Small intestine (tissue), 7 donors: ENCODE measurements around the gene FNIP1. TPM values are rescaled to one million over a fixed set of nuclear protein-coding genes. Genes with fewer than 3 reads are reported as not detected.
A peak's percentile ranks its signal among the peaks of the same experiment; 100 is the strongest.

Experiments used
- DNase-seq, 2 donors: peaks; one replicate each; pipeline versions ENCODE4 v3.0.0 to v3.0.0-alpha.2; 2013
- FAIRE-seq: peaks from 2 replicates; lab custom pipeline; 2012; peaks lifted over from hg19 to GRCh38; lab: Jason Lieb, UNC
- H3K27ac ChIP-seq, 3 donors: one replicate each; pipeline ENCODE4 v1.5.1; 2013; ENCODE audit warnings: low read length in 2 of 3, mild to moderate bottlenecking in 2 of 3, control low read depth in 1 of 3, inconsistent platforms in 1 of 3, low read depth in 1 of 3, moderate library complexity in 1 of 3
- H3K27me3 ChIP-seq, 3 donors: one replicate each; pipeline ENCODE4 v1.6.1; 2013; ENCODE audit warnings: low read length in 3 of 3, inconsistent platforms in 1 of 3; ENCODE audit not compliant: control insufficient read depth in 3 of 3, insufficient read depth in 3 of 3
- H3K36me3 ChIP-seq, 3 donors: one replicate each; pipeline ENCODE4 v1.6.1; 2013; ENCODE audit warnings: low read length in 3 of 3, inconsistent platforms in 1 of 3, low read depth in 1 of 3, mild to moderate bottlenecking in 1 of 3, moderate library complexity in 1 of 3; ENCODE audit not compliant: control insufficient read depth in 3 of 3, insufficient read depth in 2 of 3
- H3K4me1 ChIP-seq, 3 donors: one replicate each; pipeline ENCODE4 v1.6.1; 2013; ENCODE audit warnings: low read length in 2 of 3, inconsistent platforms in 1 of 3, low read depth in 1 of 3, mild to moderate bottlenecking in 1 of 3, moderate library complexity in 1 of 3; ENCODE audit not compliant: control insufficient read depth in 3 of 3, insufficient read depth in 2 of 3
- H3K4me3 ChIP-seq, 3 donors: one replicate each; pipeline ENCODE4 v1.5.1; 2013; ENCODE audit warnings: low read length in 3 of 3, control low read depth in 1 of 3, inconsistent platforms in 1 of 3, low read depth in 1 of 3, mild to moderate bottlenecking in 1 of 3, moderate library complexity in 1 of 3
- H3K9me3 ChIP-seq, 2 donors: one replicate each; pipeline ENCODE4 v1.6.1; 2013; ENCODE audit warnings: low read depth in 1 of 2, low read length in 1 of 2; ENCODE audit not compliant: control insufficient read depth in 2 of 2, insufficient read depth in 1 of 2
- WGBS, 3 donors: extraction: QIAGEN DNeasy Blood & Tissue Kit; methylation state at CpG; one replicate each; pipeline ENCODE4 v1.1.7; 2013; 5-methylcytosine and 5-hydroxymethylcytosine counted together
- polyA plus RNA-seq, 4 donors: library from polyadenylated mRNA; stranded (reverse) in 3 of 4; unstranded in 1 of 4; fragments of 200-250 nt in 3 of 4; fragments of 120-200 nt in 1 of 4; gene quantifications; one replicate each; pipeline versions ENCODE4 v1.2.1 to v1.2.3, GENCODE V29; 2013
- donor health status: healthy with polysubstance abuse.
- donor health status: control.
- donor health status: control.
- donor health status: Bipolar disorder and iron deficiency.
- donor health status: healthy.

FNIP1 gene
- polyA plus RNA-seq, 4 donors, result 4.7 to 21.9 (median 5.7) TPM

DNA sequence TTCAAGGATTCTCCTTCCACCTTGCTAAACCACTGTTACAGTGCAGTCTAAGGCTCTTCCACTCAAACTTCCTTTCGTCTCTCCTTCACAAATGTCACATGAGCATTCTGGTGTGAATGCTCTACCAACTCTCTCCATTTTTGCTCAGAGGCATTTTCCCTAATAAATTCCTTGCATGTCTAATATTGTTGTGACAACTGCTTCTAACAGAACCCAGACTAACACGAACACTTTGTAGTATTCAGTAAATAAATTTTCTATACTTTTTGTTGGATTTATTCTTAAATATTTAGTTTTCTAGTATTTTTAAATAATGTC lies 185.8 kb downstream of the FNIP1 start:
- H3K4me1 ChIP-seq, result peaks cover 0 to 11% (median 4%) of the 10 kb centered on the region in 3 donors
- peaks cover 0 to 3% of the 10 kb centered on the region in 2 donors for H3K9me3 ChIP-seq
- no peak overlapping the region for H3K4me3 ChIP-seq
- FAIRE-seq (no peak), DNase-seq (no peak)
- 93 to 100% (median 94%) methylated on average over 2 of the region's 2 CpGs for WGBS, 3 donors
- no peaks in the 10 kb centered on the region for H3K36me3 ChIP-seq
- no peak overlapping the region for H3K27ac ChIP-seq
- H3K27me3 ChIP-seq, result no peaks in the 10 kb centered on the region

DNA sequence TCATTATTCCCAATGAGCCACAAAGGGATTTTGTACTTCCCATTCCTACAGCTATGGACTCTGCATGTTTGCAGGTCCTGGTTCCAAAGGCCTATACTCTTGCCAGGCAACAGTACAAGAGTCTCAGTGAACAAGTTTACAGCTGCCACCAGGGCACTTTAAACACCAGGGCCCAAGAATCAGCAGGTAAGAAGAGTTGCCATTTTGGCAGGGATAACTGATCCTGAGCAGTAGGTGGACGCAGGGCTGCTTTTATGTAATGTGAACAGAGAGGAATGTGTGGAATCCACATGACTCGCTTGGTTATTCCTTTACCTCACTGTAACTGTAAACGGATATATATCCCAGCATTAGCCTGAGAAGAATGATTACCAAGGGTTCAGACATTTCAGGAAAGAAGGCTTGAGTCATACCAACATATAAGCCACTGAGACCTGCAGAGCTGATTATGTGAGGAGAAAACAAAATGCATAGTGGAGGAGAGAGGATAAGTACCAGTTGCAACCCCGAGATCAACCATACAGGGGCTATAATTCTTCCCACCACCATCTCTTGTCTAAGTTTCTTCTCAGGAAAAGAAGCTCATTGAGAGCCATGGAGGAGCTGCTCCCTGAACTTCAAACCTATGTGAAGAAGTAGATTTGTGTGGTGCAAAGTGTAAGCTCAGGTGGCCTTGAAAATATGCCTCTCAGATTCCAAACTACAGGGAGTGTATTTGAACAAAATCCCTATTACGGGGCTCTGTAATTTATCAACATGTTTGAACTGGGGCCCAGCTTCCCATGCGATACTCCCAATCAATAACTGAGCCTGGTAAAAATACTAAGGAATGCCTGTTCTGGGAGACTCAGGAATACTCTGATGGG lies 186.4 kb downstream of the FNIP1 start:
- Histone ChIP-seq H3K27ac (peak overlapping the region in 1 of 3 donors; percentile 15), H3K4me1 (peaks cover 0 to 11% (median 4%) of the 10 kb centered on the region in 3 donors), H3K9me3 (peaks cover 0 to 3% of the 10 kb centered on the region in 2 donors), H3K36me3 (no peaks in the 10 kb centered on the region), H3K27me3 (no peaks in the 10 kb centered on the region), H3K4me3 (no peak overlapping the region)
- FAIRE-seq (no peak), DNase-seq (peak; percentile 15 to 22)
- WGBS, 3 donors, result 81 to 85% (median 83%) methylated on average over 6 of the region's 6 CpGs

DNA sequence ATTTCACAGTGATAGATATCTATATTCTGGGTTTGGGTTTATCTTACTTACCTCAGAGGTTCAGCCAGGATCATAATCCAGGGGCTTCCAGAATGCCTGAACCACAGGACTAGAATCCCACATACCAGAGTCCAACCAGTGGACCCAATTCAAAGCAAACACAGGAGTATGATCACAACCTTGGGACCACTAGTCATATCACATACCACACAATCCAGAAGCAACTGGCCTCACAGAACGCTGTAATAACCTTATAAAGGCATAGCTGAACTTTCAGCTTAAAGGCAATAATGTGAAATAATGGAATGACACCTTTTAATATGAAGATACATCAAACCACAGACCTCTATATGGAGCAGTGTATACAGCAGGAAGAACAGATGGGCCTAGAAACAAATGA lies 187.0 kb downstream of the FNIP1 start:
- Histone ChIP-seq H3K9me3 (peaks cover 0 to 3% of the 10 kb centered on the region in 2 donors), H3K36me3 (no peaks in the 10 kb centered on the region), H3K27me3 (no peaks in the 10 kb centered on the region), H3K4me3 (no peak overlapping the region), H3K4me1 (peaks cover 0 to 11% (median 4%) of the 10 kb centered on the region in 3 donors), H3K27ac (peak overlapping the region in 1 of 3 donors; percentile 15)
- 92 to 95% (median 94%) methylated on average over 1 of the region's 1 CpG for WGBS, 3 donors
- FAIRE-seq (no peak), DNase-seq (no peak)

DNA sequence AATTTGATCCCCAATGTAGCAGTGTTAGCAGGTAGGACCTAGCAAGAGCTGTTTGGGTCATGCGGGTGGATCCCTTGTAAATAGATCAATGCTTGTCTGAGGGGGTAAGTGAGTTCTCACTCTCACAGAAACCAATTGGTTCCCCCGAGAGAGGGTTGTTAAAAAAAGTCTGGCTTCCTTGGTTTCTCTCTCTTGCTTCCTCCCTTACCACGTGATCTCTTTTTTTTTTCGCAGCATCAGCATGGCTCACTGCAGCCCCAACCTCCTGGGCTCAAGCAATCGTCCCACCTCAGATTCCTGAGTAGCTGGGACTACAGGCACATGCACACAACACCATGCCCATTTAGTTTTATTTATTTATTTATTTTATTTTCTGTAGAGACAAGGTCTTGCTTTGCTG lies 188.2 kb downstream of the FNIP1 start:
- Histone ChIP-seq H3K9me3 (no peaks in the 10 kb centered on the region), H3K27ac (no peak overlapping the region), H3K4me1 (peaks cover 0 to 11% (median 4%) of the 10 kb centered on the region in 3 donors), H3K36me3 (no peaks in the 10 kb centered on the region), H3K4me3 (no peak overlapping the region), H3K27me3 (no peaks in the 10 kb centered on the region)
- WGBS, 3 donors, result 82 to 93% (median 90%) methylated on average over 5 of the region's 5 CpGs
- DNase-seq (no peak), FAIRE-seq (no peak)

DNA sequence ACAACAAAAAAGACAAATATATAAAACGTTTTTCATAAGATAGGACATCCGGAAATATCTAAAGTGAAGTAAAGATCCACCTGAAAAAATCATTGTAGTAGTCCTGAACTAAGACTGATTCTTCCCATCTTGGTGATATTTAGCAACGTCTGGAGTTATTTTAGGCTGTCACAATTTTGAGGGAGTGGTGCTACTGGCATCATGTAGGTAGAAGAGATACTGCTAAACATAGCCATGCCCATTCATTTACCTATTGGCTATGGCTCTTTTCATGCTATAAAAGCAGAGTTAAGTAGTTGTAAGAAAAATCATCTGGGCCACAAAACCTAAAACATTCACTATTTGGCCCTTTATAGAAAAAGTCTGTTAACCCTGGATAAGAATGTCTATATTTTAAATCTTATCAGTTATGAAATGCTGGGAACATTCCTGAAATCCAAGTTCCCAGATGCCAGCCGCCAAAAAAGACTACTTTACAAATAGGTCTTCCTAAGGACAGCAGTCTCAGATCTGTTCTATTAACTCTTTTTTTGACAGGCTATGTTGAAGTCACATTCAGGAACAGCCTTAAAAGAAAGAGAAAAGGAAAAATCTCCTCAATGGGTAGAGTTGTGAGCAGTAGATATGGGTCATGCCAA lies 188.8 kb downstream of the FNIP1 start:
- Histone ChIP-seq H3K27me3 (no peaks in the 10 kb centered on the region), H3K4me1 (peaks cover 0 to 11% (median 4%) of the 10 kb centered on the region in 3 donors), H3K27ac (no peak overlapping the region), H3K4me3 (no peak overlapping the region), H3K36me3 (no peaks in the 10 kb centered on the region), H3K9me3 (no peaks in the 10 kb centered on the region)
- no peak for FAIRE-seq
- 78 to 84% (median 81%) methylated on average over 4 of the region's 4 CpGs for WGBS, 3 donors
- no peak for DNase-seq

DNA sequence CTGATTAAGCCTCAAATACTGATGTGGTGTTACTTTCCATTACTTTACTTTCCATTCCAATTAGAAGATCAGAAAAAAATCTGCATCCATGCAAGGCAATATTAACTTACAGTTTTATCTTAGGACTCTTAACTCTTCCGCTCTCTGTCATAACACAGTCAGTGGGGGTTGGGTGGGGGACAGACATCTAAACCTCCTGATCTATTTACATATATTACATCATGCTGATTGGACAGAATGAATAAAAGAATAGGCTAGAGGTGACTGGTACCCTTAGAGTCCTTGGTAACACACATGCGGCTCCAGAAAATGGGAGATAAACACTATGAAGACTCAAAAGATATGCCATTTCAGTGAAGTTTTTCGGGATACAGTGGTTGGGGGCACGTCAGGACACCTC lies 189.4 kb downstream of the FNIP1 start:
- FAIRE-seq (no peak), DNase-seq (no peak)
- H3K9me3 ChIP-seq, result no peaks in the 10 kb centered on the region
- H3K4me3 ChIP-seq, result no peak overlapping the region
- no peak overlapping the region for H3K27ac ChIP-seq
- H3K36me3 ChIP-seq, result peaks cover 0 to 2% (median under 1%) of the 10 kb centered on the region in 3 donors
- WGBS, 3 donors, result 92 to 98% (median 97%) methylated on average over 4 of the region's 4 CpGs
- H3K4me1 ChIP-seq, result peaks cover 0 to 11% (median 4%) of the 10 kb centered on the region in 3 donors
- no peaks in the 10 kb centered on the region for H3K27me3 ChIP-seq

DNA sequence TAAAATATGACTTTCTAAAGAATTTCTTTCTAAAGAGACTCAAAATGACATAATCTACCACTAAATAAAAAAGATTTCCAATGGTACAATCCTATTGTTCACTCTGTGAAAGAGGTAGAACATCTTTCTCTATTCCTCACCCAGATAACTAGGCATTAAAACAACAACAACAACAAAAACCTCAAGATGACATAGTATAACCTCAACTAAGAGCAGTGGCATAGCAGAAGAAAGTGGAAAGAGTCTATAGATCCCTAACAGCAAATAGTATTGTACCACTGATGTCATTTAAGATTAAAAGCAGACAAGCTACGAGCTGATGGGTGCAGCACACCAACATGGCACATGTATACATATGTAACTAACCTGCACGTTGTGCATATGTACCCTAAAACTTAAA lies 191.7 kb downstream of the FNIP1 start:
- WGBS, 3 donors, result 86 to 97% (median 89%) methylated on average over 2 of the region's 2 CpGs
- FAIRE-seq (no peak), DNase-seq (no peak)
- Histone ChIP-seq H3K27ac (no peak overlapping the region), H3K27me3 (no peaks in the 10 kb centered on the region), H3K4me3 (no peak overlapping the region), H3K36me3 (peaks cover 0 to 4% (median 4%) of the 10 kb centered on the region in 3 donors), H3K4me1 (peaks cover 0 to 4% (median 4%) of the 10 kb centered on the region in 3 donors), H3K9me3 (no peaks in the 10 kb centered on the region)

DNA sequence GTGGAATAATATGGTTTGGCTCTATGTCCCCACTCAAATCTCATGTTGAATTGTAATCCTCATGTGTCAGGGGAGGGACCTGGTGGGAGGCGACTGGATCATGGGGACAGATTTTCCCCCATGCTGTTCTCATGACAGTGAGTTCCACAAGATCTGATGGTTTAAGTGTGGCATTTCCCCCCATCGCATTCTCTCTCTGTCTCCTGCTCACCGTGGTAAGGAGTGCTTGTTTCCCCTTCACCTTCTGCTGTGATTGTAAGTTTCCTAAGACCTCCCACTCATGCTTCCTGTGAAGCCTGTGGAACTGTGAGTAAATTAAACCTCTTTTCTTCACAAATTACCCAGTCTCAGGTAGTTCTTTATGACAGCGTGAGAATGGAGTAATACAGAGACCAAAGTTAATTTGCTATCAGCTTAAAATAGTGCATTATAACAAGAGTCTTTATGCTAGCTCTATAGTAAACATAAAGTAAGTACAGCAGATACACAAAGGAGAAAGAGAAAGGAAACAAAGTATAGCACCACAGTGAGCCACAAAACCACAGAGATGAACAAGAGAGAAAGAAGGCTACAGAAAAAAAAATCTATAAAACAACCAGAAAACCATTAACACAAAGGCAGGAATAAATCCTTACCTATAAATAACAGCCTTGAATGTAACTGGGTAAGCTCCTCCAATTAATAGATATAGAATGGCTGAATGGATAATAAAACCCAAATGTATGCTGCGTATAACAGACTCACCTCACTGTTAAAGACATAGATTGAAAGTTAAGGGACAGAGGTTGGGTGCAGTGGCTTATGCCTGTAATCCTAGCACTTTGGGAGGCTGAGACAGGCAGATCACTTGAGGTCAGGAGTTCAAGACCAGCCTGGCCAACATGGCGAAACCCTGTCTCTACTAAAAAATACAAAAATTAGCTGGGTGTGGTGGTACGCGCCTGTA lies 201.5 kb downstream of the FNIP1 start:
- Histone ChIP-seq H3K36me3 (peaks cover 0 to 10% (median 0%) of the 10 kb centered on the region in 3 donors), H3K4me3 (no peak overlapping the region), H3K4me1 (peaks cover 0 to 7% (median 0%) of the 10 kb centered on the region in 3 donors), H3K27ac (peak overlapping the region in 1 of 3 donors; percentile 61), H3K27me3 (no peaks in the 10 kb centered on the region), H3K9me3 (peaks cover 0 to 10% of the 10 kb centered on the region in 2 donors)
- DNase-seq (peak in 1 of 2 donors; percentile 33), FAIRE-seq (no peak)
- 82 to 93% (median 86%) methylated on average over 8 of the region's 8 CpGs for WGBS, 3 donors
